Peyer's patch (tissue), 4 donors: ENCODE results near the gene TREM2.

ENCODE experiments used
- POLR2A ChIP-seq, 2 donors: fragments of 450-650 bp; IDR thresholded peaks; one replicate each; pipeline ENCODE4 v1.5.1; 2017; ENCODE audit warnings: antibody characterized with exemption in 2 of 2, mild to moderate bottlenecking in 2 of 2, moderate library complexity in 2 of 2
- TF ChIP-seq, protein P1 (sequence below), 6 experiments: fragments of 450-650 bp in 4 of 6; fragments of 200-600 bp in 2 of 6; sonication (generic) in 1 of 6; IDR thresholded peaks; one replicate each; pipeline ENCODE4 v1.5.1; 2017 to 2019; ENCODE audit warnings: antibody characterized with exemption in 6 of 6, mild to moderate bottlenecking in 3 of 6, moderate library complexity in 1 of 6

DNA sequence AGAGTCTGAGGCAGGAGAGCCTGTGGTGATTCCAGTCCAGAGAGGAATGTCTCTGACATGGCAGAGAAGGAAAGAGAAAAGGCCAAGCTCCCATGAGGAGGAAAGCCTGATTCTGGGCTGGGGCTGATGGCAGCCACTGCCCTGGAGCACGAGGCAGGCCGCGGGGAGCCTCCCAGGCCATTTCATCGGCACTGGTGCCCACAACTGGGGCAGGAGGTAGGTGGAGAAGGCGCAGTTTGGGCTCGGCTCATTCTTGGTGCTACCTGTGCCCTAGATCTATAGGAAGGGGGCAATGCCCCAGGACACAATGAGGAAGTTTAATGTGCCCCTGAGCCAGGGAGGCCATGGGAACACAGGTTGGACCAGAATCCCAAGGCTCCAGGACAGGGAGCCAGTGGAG, 6.1 kb downstream of the TREM2 start:
- TF ChIP-seq, protein P1, sequence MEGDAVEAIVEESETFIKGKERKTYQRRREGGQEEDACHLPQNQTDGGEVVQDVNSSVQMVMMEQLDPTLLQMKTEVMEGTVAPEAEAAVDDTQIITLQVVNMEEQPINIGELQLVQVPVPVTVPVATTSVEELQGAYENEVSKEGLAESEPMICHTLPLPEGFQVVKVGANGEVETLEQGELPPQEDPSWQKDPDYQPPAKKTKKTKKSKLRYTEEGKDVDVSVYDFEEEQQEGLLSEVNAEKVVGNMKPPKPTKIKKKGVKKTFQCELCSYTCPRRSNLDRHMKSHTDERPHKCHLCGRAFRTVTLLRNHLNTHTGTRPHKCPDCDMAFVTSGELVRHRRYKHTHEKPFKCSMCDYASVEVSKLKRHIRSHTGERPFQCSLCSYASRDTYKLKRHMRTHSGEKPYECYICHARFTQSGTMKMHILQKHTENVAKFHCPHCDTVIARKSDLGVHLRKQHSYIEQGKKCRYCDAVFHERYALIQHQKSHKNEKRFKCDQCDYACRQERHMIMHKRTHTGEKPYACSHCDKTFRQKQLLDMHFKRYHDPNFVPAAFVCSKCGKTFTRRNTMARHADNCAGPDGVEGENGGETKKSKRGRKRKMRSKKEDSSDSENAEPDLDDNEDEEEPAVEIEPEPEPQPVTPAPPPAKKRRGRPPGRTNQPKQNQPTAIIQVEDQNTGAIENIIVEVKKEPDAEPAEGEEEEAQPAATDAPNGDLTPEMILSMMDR (IDR thresholded peaks at IDR 0.05) = no peak
- no peak for TF ChIP-seq POLR2A (IDR thresholded peaks at IDR 0.05)
